ENCODE results near the gene OR10A4. TPM values are rescaled to one million over a fixed set of nuclear protein-coding genes. Genes with fewer than 3 reads are reported as not detected.

Gene OR10A4
- total and polyA plus RNA-seq, 2 donors (not counting 1 experiment from before 2014, with no cell fraction given): not detected

GRCh38 chr11:6841694-6842093, 34.7 kb upstream of the OR10A4 start:
- Mint-ChIP-seq H3K4me1 (no peaks in the 10 kb centered on the region), H3K27me3 (peaks cover 8% of the 10 kb centered on the region), H3K4me3 (no peak overlapping the region), H3K27ac (no peak overlapping the region), H3K9me3 (ENCODE audit: insufficient read depth) (no peaks in the 10 kb centered on the region)
- DNase-seq: no peak
- ChIA-PET POLR2A (interaction anchor here (0.7 kb wide), 1 partner anchor 79 kb away, joined by 3 read pairs; no protein-coding TSS in a partner anchor), CTCF (interaction anchor here (1.5 kb wide), 1 partner anchor 84 kb away, joined by 3 read pairs; no protein-coding TSS in a partner anchor)
- Histone ChIP-seq H3K4me1 (ENCODE audit: control insufficient read depth in 2 of 2, insufficient read depth in 2 of 2, low read length in 2 of 2) (no peaks in the 10 kb centered on the region), H3K4me3 (ENCODE audit: control extremely low read depth in 1 of 5, extremely low read depth in 1 of 5, insufficient read depth in 1 of 5, low read depth in 2 of 5, low read length in 4 of 5) (no peak overlapping the region), H3K27me3 (replicated peaks in 1 of 4; ENCODE audit: control extremely low read depth in 1 of 4, control insufficient read depth in 3 of 4, insufficient read depth in 4 of 4, low read length in 3 of 4) (peaks cover 0 to 3% (median 0%) of the 10 kb centered on the region in 4 experiments), H3K79me2 (ENCODE audit: control insufficient read depth, insufficient read depth, low read length) (no peaks in the 10 kb centered on the region), H3K4me2 (replicated peaks; ENCODE audit: low read depth, low read length, poor library complexity, severe bottlenecking) (no peak overlapping the region), H2AFZ (ENCODE audit: insufficient read depth, low read depth, low read length, poor library complexity, severe bottlenecking) (no peak overlapping the region), H3K27ac (ENCODE audit: low read length in 2 of 2) (no peak overlapping the region), H4K20me1 (ENCODE audit: control insufficient read depth, insufficient read depth, low read length, poor library complexity, severe bottlenecking) (no peaks in the 10 kb centered on the region), H3K36me3 (replicated peaks in 1 of 2; ENCODE audit: control extremely low read depth in 1 of 2, control insufficient read depth in 1 of 2, extremely low read depth in 1 of 2, insufficient read depth in 2 of 2, low read length in 1 of 2) (no peaks in the 10 kb centered on the region), H3K9ac (ENCODE audit: low read length) (no peak overlapping the region), H3K9me3 (ENCODE audit: control extremely low read depth in 1 of 3, control insufficient read depth in 2 of 3, insufficient read depth in 1 of 3, low read length in 2 of 3) (no peaks in the 10 kb centered on the region)
- no peak for TF ChIP-seq CTCF (IDR thresholded peaks at IDR 0.05)
- TF ChIP-seq EZH2 (IDR thresholded peaks at IDR 0.05; ENCODE audit: borderline replicate concordance, insufficient read depth, low read depth, low read length, poor library complexity, severe bottlenecking): no peak
- intact Hi-C loops (cut with micrococcal nuclease): no loop called here
- ATAC-seq (ENCODE audit: low read depth): no peak

- Mint-ChIP-seq H3K4me3 (no peak overlapping the region), H3K4me1 (no peaks in the 10 kb centered on the region), H3K27me3 (peaks cover 8% of the 10 kb centered on the region), H3K9me3 (ENCODE audit: insufficient read depth) (no peaks in the 10 kb centered on the region), H3K27ac (no peak overlapping the region)
- Histone ChIP-seq H3K9ac (ENCODE audit: low read length) (no peak overlapping the region), H3K9me3 (ENCODE audit: control extremely low read depth in 1 of 3, control insufficient read depth in 2 of 3, insufficient read depth in 1 of 3, low read length in 2 of 3) (no peaks in the 10 kb centered on the region), H3K36me3 (replicated peaks in 1 of 2; ENCODE audit: control extremely low read depth in 1 of 2, control insufficient read depth in 1 of 2, extremely low read depth in 1 of 2, insufficient read depth in 2 of 2, low read length in 1 of 2) (no peaks in the 10 kb centered on the region), H3K4me3 (ENCODE audit: control extremely low read depth in 1 of 5, extremely low read depth in 1 of 5, insufficient read depth in 1 of 5, low read depth in 2 of 5, low read length in 4 of 5) (no peak overlapping the region), H3K79me2 (ENCODE audit: control insufficient read depth, insufficient read depth, low read length) (no peaks in the 10 kb centered on the region), H3K4me1 (ENCODE audit: control insufficient read depth in 2 of 2, insufficient read depth in 2 of 2, low read length in 2 of 2) (no peaks in the 10 kb centered on the region), H4K20me1 (ENCODE audit: control insufficient read depth, insufficient read depth, low read length, poor library complexity, severe bottlenecking) (no peaks in the 10 kb centered on the region), H2AFZ (ENCODE audit: insufficient read depth, low read depth, low read length, poor library complexity, severe bottlenecking) (no peak overlapping the region), H3K27ac (ENCODE audit: low read length in 2 of 2) (no peak overlapping the region), H3K4me2 (replicated peaks; ENCODE audit: low read depth, low read length, poor library complexity, severe bottlenecking) (no peak overlapping the region), H3K27me3 (replicated peaks in 1 of 4; ENCODE audit: control extremely low read depth in 1 of 4, control insufficient read depth in 3 of 4, insufficient read depth in 4 of 4, low read length in 3 of 4) (peaks cover 0 to 3% (median 0%) of the 10 kb centered on the region in 4 experiments)
- TF ChIP-seq EZH2 (IDR thresholded peaks at IDR 0.05; ENCODE audit: borderline replicate concordance, insufficient read depth, low read depth, low read length, poor library complexity, severe bottlenecking) (no peak), CTCF (IDR thresholded peaks at IDR 0.05) (no peak)
- 100% methylated on average over 2 of the region's 2 CpGs for WGBS (ENCODE audit: insufficient coverage)
- DNase-seq: no peak
- intact Hi-C loops (cut with micrococcal nuclease): no loop called here
- ChIA-PET CTCF (no interaction called here), POLR2A (no interaction called here)
- ATAC-seq (ENCODE audit: low read depth): no peak
These were observed 32.8 kb upstream of the OR10A4 start for GRCh38 chr11:6843670-6844069.
